A549 (cell line): ENCODE measurements around the gene PPP4R1. TPM values are rescaled to one million over a fixed set of nuclear protein-coding genes. Genes with fewer than 3 reads are reported as not detected.

Experiments
- FOSB ChIP-seq: fragments of 250-450 bp; sonication (Bioruptor Pico); IDR thresholded peaks from 2 replicates; pipeline ENCODE4 v1.5.0; 2020; ENCODE audit warnings: mild to moderate bottlenecking, moderate library complexity
- HOXB13 ChIP-seq: fragments of 250-450 bp; sonication (Bioruptor Pico); IDR thresholded peaks from 2 replicates; pipeline ENCODE4 v1.5.0; 2020; ENCODE audit warnings: low read depth, mild to moderate bottlenecking, moderate library complexity
- MAX ChIP-seq: IDR thresholded peaks from 2 replicates; pipeline ENCODE4 v1.6.1; 2012
- RAD21 ChIP-seq, 2 experiments: fragments of >200 bp in 1 of 2; sonication (Bioruptor Twin) in 1 of 2; formaldehyde crosslinking in 1 of 2; IDR thresholded peaks in 1 of 2; conservative IDR thresholded peaks in 1 of 2; 2 replicates in 1 of 2; 3 replicates in 1 of 2; pipeline ENCODE4 v1.6.1; 2012 to 2018; ENCODE audit warnings: inconsistent platforms in 1 of 2
- polyA plus RNA-seq, 4 experiments: library from polyadenylated mRNA; depleted of rRNA in 3 of 4; stranded (reverse); fragments of >200 nt; fragmentation: RNase III in 1 of 4; extraction: RNeasy Plus Mini Kit Qiagen cat#74134 plus additional on column Dnase treatment in 1 of 4; gene quantifications; 2 replicates in 3 of 4; 3 replicates in 1 of 4; pipeline ENCODE4 v1.2.3, GENCODE V29; 2011 to 2017
- small RNA-seq, 6 experiments: library from RNA; depleted of rRNA; stranded (forward); fragments of <200 nt; gene quantifications; one replicate each; pipeline ENCODE3, GENCODE V24; 2012

The PPP4R1 gene
- polyA plus RNA-seq, 2 of the 4 experiments (the other 2 are of a cell fraction) = 40.1 to 97.3 TPM

GRCh38 chr18:9506046-9506792, 108.1 kb downstream of the PPP4R1 start (continued):
- TF ChIP-seq FOSB (CRISPR knock-in tag) (no peak), HOXB13 (CRISPR knock-in tag) (no peak), RAD21 (conservative IDR thresholded peaks at IDR 0.05 in 1 of 2, IDR thresholded peaks at IDR 0.05 in 1 of 2) (no peak), MAX (no peak)

Small RNA genes within 50 kb of the gene (small RNA-seq; reads per million reads assigned to genes)
- gene RNU2-27P = 0 to 0.69 (median 0.10) reads per million in 6 experiments
- 0 reads per million in 6 experiments for gene RNU6-903P

Other genes with a start within 250 kb of the PPP4R1 start
- 28.6 and 38.2 TPM in 2 replicates for gene RALBP1, start 139.0 kb downstream of the PPP4R1 start, polyA plus RNA-seq (2011; rRNA removed)
- 32.9 to 36.3 TPM (median 35.6 TPM) in 3 replicates for gene RALBP1, start 139.0 kb downstream of the PPP4R1 start, polyA plus RNA-seq (2017; fragmentation: RNase III; extraction: RNeasy Plus Mini Kit Qiagen cat#74134 plus additional on column Dnase treatment)
- gene RAB31, start 93.7 kb upstream of the PPP4R1 start, polyA plus RNA-seq (2011; rRNA removed) = 46.3 and 49.1 TPM in 2 replicates
- gene RAB31, start 93.7 kb upstream of the PPP4R1 start, polyA plus RNA-seq (2017; fragmentation: RNase III; extraction: RNeasy Plus Mini Kit Qiagen cat#74134 plus additional on column Dnase treatment) = 16.9 to 20.5 TPM (median 18.5 TPM) in 3 replicates